G401 (cell line): Measurements from ENCODE around the gene CARD10. TPM values are rescaled to one million over a fixed set of nuclear protein-coding genes. Genes with fewer than 3 reads are reported as not detected.

Experiments used
- DNase-seq: peaks from one replicate; pipeline ENCODE4 v3.0.0-alpha.2; 2015; ENCODE audit warnings: low spot score
- in situ Hi-C: cut with HindIII; loops from 2 replicates; pipeline ENCODE4 v1.10.0; 2016; ENCODE audit warnings: low sequenced_read_pairs, mixed read lengths
- total RNA-seq: library from RNA; depleted of rRNA; stranded (reverse); fragments of >200 nt; shearing (Covaris generic); gene quantifications from 2 replicates; pipeline ENCODE4 v1.2.3, GENCODE V29; 2014; rRNA removed

The CARD10 gene
- 18.3 and 26.0 TPM in 2 replicates for total RNA-seq

DNA sequence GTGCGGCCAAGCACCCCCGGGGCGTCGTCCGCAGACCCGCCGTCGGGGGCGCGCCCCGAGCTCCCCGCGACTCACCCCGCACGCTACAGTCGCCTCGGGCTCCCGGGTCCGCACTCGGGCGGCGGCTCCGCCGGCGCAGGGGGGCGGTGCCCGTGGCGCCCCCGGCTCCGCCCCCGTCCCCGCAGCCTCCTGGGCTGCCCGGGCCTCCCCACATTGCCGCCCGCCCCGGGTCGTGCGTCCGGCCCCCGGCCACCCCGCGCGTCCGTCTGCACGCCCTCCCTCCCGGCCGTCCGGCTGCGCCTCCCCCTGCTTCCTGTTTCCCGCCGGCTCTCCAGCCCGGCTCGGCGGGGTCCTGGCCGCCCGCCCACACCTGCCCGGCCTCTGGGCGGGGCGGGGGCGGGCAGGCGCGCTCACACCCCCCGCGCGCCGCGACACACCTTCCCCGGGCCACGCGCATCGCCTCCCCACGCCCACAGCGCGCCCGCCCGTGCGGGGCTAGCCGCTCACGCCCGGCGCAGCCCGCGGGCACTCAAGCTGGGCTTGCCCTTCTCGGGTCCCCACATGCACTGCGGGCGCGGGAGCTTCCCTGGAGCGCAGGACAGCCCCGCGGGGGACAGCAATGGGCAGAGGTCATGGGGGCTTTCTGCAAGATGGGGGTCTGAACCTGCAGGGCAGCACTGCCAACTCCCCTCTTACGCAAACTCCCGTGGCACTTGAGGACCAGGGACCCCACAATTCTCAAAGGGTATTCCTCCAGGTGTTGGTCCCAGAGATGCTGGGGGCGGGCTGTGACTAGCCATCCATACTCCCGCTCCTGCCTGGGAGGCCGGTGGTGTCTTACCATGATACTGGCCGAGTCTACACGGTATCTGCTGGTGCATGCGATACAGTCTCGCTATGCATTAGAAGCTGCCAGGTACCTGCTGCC is at the start of gene CARD10:
Gene CARD10 (minus strand): TSS at position 148 of the 928 bp plus-strand sequence. CDS start 215 bp downstream, outside the sequence.
- DNase-seq: no peak
- in situ Hi-C loops: no loop called here

DNA sequence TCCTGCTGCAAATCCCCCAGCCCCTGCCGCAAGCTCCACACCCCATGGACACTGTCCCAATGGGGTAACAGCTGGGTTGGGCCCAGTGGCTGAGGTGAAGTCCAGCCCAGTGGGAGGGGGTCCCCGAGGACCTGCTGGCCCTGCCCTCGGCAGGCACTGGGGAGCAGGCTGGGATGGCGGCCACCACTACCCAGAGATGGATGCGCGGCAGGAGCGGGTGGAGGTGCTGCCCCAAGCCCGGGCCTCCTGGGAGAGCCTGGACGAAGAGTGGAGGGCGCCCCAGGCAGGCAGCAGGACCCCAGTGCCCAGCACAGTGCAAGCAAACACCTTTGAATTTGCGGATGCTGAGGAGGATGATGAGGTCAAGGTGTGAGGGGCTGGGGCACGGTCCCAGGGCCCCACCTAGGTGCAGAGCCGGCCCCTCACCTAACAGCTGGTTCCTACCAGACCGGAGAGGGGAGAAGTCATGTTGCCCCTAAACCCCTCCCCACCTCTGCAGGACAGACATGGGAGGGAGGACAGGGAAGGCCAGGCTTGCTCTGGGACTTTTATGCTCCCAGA is 49.3 kb upstream of the CARD10 start:
- no peak for DNase-seq
- in situ Hi-C loops: no loop called here

GRCh38 chr22:37568012-37568411 is 48.8 kb upstream of the CARD10 start:
- in situ Hi-C loops: no loop called here
- no peak for DNase-seq

- in situ Hi-C loops: no loop called here
- DNase-seq: peak; percentile 76
Measured at GRCh38 chr22:37566903-37567798, 47.9 kb upstream of the CARD10 start.

- DNase-seq: no peak
- in situ Hi-C loops: no loop called here
Measured at GRCh38 chr22:37566329-37566837, 47.2 kb upstream of the CARD10 start.

DNA sequence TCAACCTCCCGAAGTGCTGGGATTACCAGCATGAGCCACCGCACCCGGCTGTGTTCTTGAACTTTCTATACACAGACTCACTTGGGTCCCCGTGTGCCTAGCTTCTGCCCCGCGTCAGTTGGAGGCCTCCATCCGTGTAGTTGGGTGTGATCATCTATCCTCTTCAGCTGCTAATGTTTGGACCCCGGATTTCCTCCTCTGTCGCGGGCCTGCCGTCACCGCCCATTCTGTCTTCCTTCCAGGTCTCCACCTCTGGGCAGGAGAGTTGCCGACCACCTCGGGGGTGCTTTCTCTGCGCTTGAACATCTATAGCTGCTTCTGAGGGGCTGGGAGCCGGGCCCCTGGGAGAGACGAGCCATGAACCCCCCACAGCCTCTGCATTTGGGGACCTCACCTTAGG is 46.6 kb upstream of the CARD10 start:
- in situ Hi-C loops: no loop called here
- no peak for DNase-seq

DNA sequence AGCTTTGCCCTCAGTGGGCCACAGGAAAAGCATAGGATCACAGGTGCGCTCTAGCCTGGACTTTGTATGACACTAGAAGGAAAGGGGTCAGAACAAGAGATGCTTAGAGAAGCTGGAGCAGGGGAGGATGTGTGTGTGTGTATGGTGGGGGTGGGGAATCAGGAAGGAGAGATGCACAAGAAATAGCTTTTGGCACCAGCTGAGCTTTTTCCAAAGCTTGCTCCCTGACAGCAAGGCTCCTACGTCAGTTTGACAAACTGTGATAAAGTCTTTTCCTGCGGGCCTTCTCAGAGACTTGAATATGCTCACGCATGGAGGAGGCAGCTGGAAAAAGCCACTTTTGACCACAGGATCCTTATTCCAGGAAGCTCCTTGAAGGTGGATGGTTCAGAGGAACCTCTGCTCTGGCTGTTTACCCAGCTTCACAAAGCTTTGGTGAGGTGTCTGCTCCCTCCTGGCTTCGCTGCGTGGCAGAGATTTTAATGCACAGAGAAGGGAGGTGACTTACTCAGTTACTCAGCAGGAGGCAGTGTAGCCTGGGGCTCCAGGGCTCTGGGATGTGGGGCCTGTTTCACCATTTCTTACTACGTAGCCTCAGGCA is 45.0 kb upstream of the CARD10 start:
- in situ Hi-C loops: no loop called here
- DNase-seq: no peak

DNA sequence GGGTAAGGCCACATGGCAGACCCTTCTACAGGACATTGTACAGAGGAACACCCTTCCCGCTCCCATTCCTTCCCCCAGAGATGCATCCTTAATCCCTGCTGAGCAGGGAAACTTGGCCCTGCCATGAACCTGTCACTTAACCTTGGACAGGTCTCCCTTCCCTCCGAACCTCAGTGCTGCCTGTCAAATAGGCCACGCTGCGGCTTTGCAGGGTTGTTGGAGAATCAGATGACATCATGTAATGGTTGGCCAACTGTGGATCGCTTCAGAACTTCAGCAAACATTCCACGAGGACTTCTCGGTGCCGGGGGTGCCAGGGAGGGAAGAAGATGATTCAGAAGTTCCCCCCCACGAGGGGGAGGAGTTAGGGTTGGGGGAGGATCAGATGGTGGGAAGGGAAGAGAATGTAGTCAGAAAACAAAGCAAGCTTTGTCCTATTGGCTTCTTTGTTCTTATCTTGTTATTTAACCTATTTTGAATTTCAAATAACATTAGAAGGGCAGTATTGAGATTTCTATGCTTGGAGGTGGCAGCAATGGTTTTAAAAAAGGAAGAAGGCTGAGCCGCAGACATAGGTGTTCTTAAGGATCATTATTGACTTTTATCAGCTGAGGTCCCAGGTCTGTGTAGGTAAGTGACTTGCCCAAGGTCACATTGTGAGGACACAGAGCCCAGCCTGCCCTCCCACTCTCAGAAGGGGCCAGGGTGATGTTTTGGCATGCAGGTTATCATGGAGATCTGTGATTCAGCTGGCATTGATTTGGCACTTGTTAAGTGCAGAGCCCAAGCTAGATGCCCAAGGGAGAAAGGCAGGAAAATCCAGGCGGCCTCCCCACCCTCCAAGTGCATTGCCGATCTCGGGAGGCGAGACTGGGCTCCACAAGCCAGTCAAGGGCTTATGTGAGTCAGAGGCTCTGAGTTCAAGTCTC is 44.2 kb upstream of the CARD10 start:
- DNase-seq: no peak
- in situ Hi-C loops: no loop called here

DNA sequence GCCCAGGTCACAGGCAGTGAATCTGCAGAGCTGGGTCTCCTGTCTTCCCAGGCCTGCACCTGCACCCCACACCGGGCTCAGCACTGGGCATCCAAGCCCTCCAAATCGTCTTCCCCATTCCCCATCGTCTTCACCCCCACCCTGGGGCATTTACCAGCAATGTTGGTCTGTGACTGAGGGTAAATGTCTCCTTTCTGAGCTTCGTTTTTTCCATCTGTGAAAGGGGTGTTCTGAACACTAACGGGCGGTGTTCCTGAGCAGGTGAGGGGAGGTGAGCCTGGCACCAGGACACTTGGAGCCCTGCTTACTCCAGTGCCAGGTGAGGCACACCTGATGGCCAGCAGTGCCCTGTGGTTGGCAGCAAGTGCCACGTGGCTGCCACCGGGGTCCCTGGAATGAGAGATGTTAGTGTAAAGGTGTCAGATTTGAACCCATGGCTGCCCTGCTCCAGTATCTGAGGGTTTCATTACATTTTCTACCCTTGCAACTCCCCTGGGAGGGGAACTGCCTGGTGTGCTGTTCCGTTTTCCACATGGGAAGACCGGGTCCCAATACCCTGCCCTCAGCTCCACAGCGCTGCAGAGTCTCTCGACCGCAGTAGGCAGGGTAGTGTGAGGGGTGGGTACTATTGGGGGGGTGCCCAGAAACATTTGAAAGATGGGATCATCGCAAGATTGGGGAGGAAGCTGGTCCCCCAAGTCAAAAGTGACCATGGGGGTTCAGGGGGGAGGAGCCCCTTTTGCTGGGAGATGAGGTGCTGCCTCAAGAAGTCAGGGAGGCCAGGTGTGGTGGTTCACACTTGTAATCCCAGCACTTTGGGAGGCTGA is 43.0 kb upstream of the CARD10 start:
- no peak for DNase-seq
- in situ Hi-C loops: no loop called here

DNA sequence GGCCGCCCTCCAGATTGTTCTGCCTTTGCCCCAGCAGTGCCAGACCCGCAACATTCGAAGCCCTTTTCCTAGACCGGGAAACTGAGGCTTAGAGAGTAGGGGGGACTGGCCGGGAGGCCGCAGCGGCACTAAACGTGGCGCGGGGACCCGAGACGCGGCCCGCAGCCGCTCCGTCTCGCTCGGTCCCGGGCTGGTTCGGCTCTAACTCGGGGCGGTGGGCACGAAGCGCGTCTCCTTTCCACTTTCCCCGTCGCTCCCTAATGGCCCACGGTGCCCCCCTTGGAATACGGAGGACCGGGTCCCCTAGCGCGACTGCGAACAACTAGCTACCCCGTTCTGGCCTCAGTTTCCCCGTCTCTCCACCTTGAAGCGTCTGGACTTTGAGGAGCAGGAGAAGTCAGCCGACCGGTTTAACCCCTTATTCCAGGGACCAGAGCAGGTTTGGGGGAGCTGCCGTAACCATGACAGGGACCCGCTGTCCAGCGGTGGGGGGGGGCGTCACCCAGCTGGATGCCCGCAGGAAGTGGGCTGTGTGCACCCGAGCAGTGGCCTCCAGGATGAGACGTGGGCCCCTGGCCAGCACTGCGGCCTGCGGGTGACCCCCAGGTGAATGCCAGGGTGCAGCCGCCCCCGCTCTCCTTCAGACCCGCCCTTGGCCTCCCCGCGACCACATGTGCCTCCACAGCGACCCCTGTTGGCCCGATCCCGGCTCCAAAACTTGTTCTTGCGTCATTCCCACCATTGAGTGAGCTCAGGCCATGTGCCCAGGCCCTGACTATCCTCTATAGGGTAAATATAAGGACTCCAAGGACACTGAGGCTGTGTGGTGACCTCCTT is 42.2 kb upstream of the CARD10 start:
- in situ Hi-C loops: no loop called here
- peak; percentile 43 for DNase-seq

DNA sequence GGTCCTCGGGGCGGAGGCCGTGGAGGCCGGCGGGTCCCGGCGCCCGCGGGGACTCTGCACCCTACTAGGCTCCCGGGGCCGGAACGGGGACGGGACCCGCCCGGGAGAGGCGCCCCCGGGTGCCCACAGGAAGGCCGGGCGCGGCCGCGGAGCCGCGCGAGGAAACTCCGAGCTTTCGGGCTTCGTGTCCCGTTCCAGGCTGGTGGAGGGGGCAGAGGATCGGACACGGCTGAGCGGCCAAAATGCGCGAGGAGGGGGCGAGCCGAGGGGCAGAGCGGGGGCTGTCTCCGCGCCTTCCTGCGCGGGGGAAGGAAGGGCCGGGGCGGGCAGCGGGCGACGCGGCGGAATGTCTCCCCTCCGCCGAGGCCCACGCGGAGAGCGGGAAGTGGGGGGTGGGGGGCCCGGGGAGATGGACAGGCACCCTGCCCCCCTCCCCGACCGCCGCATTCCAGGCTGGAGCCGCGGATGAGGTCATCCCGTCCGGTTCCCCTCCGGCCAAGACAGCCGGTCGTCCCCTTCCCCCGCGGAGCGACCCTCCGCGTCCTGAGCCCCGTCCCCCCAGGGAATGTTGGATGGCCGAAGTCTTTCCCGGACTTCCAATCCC is 41.5 kb upstream of the CARD10 start:
- in situ Hi-C loops: no loop called here
- DNase-seq: no peak

GRCh38 chr22:37559901-37560607 is 40.8 kb upstream of the CARD10 start, which contains the start of gene CDC42EP1:
Gene CDC42EP1, plus strand, starts transcription at chr22:37560480. Its CDS starts 5,870 bp downstream, at chr22:37566350.
- in situ Hi-C loops: no loop called here
- DNase-seq: no peak

- in situ Hi-C loops: no loop called here
- DNase-seq: no peak
Measured at GRCh38 chr22:37559521-37559900, 40.3 kb upstream of the CARD10 start.

GRCh38 chr22:37558815-37559214 is 39.6 kb upstream of the CARD10 start:
- in situ Hi-C loops: no loop called here
- DNase-seq: no peak

- DNase-seq: no peak
- in situ Hi-C loops: no loop called here
Measured at GRCh38 chr22:37557321-37558001, 38.2 kb upstream of the CARD10 start.
